K562 treated with DMSO at 1 percent for 12 hours (cell line): ENCODE results near the gene HSDL1. TPM values are rescaled to one million over a fixed set of nuclear protein-coding genes. Genes with fewer than 3 reads are reported as not detected.

Experiments used
- total RNA-seq: library from RNA; unstranded; fragments of 300-600 nt; gene quantifications from 2 replicates; pipeline ENCODE4 v1.2.3, GENCODE V29; 2022; ENCODE audit not compliant: insufficient read depth

HSDL1 gene
- total RNA-seq: 22.7 and 54.8 TPM in 2 replicates

DNA sequence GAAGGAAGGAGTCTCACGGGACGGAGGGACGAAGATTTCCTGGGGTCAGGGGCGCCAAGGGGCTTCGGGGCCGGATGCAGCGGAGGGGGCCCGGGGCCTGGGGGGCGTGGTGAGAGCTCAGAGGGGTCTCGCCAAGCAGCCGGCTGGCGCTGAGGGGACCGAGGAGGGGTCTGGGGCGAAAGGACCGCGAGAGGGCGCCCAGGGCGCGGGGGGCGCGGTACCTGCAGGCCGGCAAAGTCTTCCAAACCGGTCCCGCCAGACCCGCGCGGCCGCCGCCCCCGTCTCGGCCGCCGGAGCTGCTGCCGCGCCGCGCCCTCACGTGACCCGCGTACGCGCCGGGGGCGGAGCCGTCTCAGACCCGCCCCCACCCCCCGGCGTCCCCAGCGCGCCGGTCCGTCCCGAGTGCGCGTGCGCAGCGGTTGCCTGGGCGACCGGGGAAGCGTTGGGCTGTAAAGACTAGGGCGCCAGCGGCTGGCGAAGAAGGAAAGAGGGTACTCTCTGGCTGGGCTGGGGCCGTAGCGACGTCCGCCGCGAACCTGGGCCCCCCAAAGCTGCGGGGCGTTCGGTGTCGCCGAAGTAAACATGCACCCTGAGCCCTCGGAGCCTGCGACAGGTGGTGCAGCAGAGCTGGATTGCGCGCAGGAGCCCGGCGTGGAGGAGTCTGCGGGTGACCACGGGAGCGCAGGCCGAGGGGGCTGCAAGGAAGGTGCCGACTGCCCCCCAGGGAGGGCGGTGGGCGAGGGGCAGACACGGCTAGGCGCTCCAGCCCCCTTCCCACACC lies at the start of gene HSDL1, which contains the start of gene DNAAF1:
HSDL1 (minus strand) TSS at position 319 of the 781 bp plus-strand sequence. CDS start 13,856 bp downstream, outside the sequence.
DNAAF1 (plus strand) TSS at position 450 of the 781 bp plus-strand sequence; CDS start at position 583, 133 bp downstream.

DNA sequence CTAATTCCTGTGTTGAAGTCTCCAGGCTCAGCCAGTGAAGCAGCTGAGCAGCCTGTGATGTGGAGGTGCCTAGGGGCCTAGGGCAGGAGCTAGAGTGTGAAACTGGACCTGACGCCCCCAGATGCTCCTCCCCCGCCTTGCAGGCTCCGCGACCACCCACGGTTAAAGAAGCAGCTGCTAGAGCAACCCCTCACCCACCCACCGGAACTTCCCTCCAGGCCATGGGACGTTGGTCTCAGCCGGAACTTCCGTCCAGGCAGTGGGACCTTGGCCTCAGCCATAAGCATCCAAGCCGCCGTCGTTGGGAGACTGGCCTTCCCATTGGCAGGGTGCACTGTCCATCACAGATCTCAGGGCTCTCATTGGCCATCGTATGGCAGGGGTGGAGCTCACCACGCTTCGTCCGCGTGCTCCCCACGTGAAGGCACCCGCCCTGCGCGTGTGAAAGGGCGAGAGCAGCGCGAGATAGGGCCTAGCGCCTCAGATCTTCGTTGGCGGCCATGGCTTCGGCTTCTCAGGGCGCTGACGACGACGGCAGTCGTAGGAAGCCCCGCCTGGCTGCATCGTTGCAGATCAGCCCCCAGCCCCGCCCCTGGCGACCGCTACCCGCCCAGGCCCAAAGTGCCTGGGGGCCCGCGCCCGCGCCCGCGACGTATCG lies 45.9 kb upstream of the HSDL1 start, which contains the start of gene ADAD2:
ADAD2 (plus strand) TSS at position 427 of the 658 bp plus-strand sequence; CDS start at position 501, 74 bp downstream.

DNA sequence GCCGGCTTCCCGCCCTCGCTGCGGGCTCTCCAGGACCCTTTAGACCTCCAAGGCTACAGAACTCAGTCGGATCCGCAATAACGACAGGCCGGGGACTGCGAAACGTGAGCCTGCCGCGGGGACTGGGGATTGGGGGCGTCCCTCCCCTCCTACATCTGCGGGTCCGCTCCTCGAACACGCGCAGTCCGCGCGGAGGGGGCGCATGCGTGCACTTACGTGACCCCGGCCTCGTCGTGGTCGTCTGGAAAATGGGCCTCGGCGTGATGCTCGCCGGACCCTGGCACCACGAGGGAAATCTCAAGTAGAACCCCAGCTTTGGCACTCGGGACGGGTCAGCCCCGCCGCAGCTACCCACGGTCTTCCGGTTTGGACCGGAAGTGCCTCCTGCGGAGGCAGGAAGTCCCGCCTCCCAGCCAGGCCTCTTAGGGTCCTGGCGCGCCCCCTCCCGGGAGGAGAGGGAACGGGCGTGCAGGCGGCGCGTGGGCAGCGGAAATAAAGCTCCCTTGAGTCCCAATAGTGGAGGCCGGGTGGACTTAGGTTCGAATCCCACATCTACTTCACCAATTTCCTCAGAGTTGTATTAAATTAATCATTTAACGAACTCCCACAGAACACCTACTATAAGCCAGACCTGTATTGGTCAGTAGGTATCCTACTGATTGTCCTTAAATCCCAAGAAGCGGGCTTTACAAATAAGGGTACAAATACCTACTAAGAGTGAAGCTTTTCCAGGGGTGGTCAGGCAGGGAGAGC lies 41.9 kb upstream of the HSDL1 start, which contains the start of gene TAF1C:
TAF1C (minus strand) TSS at position 373 of the 753 bp plus-strand sequence. CDS start 2,069 bp downstream, outside the sequence.

DNA sequence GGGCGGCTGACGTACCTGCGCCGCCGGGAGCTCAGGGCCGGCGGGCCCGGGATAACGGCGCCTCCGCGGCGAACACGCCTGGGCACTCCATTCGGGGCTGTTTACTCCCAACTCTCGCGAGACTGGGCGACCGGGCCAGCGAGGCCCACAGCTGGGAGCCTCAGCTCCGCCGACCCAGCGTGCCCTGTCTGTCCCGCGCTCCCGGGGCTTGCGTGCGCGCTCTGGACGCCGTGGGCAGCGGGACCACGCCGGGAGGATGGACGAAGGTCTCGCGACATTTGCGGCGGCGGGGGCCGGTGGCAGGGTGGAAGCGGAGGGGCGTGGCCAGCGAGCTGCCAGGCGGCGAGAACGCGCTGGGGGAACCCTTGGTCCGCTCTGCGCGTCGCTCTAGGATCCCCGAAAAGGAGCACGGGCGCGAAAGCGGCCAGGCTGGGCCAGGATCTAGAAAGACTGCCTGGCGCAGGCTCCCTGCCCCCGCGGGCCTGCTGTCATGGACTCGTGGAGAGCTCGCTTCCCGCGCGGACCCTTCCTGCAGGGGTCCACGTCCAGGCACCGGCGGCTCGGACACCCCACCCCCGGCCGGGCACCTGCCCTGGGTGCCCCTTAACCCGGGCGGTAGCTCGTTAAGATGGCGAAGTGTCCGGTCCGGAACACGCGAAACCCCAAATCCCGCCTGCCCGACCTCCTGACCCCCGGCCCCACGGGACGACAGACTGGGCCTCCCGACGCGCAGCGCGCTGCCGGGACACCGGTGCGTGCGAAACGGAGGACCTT lies 28.1 kb downstream of the HSDL1 start, which contains the start of gene MBTPS1:
MBTPS1 (minus strand) TSS at position 223 of the 774 bp plus-strand sequence. CDS start 15,159 bp downstream, outside the sequence.

Other genes starting within 250 kb of the HSDL1 start
- gene MLYCD, start 246.1 kb downstream of the HSDL1 start, total RNA-seq: 0.84 and 2.0 TPM in 2 replicates
- 14.2 and 14.6 TPM in 2 replicates for gene OSGIN1, start 191.9 kb downstream of the HSDL1 start, total RNA-seq
- gene NECAB2, start 176.9 kb downstream of the HSDL1 start, total RNA-seq: not detected in 2 replicates
- not detected in 2 replicates for gene SLC38A8, start 102.4 kb downstream of the HSDL1 start, total RNA-seq
- gene MBTPS1, start 28.2 kb downstream of the HSDL1 start, total RNA-seq: 55.3 and 112 TPM in 2 replicates
- not detected in 2 replicates for gene DNAAF1, start 131 bp upstream of the HSDL1 start, total RNA-seq
- gene TAF1C, start 41.9 kb upstream of the HSDL1 start, total RNA-seq: 16.7 and 45.2 TPM in 2 replicates
- gene ADAD2, start 46.0 kb upstream of the HSDL1 start, total RNA-seq: not detected in 2 replicates
- gene KCNG4, start 94.8 kb upstream of the HSDL1 start, total RNA-seq: not detected in 2 replicates
- not detected in 2 replicates for gene WFDC1, start 149.7 kb upstream of the HSDL1 start, total RNA-seq
- gene ATP2C2, start 223.4 kb upstream of the HSDL1 start, total RNA-seq: not detected in 2 replicates